T-cell (primary cell): ENCODE results near the gene ROBO1. TPM values are rescaled to one million over a fixed set of nuclear protein-coding genes. Genes with fewer than 3 reads are reported as not detected.

Source experiments
- ATAC-seq, 4 experiments: fragments of 200-7000 bp in 3 of 4; fragments of 150-1000 bp in 1 of 4; cut with Tn5 transposase; replicated peaks in 1 of 4; 1 replicate in 3 of 4; 2 replicates in 1 of 4; pipeline ENCODE4 v1.10.0; 2021; ENCODE audit warnings: moderate library complexity in 3 of 4, mild to moderate bottlenecking in 2 of 4, moderate number of reproducible peaks in 1 of 4
- CTCF ChIA-PET, 2 donors: fragments of 300-600 bp; sonication (Branson Sonifier 250); formaldehyde crosslinking; loops; one replicate each; lab custom pipeline; 2022; ENCODE audit warnings: antibody characterized with exemption in 2 of 2; lab: Charles Lee
- POLR2A ChIA-PET, 2 donors: fragments of 300-600 bp; sonication (Branson Sonifier 250); formaldehyde crosslinking; loops; one replicate each; lab custom pipeline; 2022; ENCODE audit warnings: antibody characterized with exemption in 2 of 2; lab: Charles Lee
- DNase-seq, 35 experiments: peaks; one replicate each; pipeline versions ENCODE4 v3.0.0 to v3.0.0-alpha.2; 2013 to 2023
- H3K27ac ChIP-seq: one replicate; pipeline ENCODE4 v1.5.1; 2013; ENCODE audit warnings: low read length
- H3K27me3 ChIP-seq, 2 experiments: replicated peaks in 1 of 2; 1 replicate in 1 of 2; 2 replicates in 1 of 2; pipeline versions ENCODE4 v1.6.1 to v1.7.0; 2013; ENCODE audit warnings: low read length in 1 of 2, mixed read lengths in 1 of 2; ENCODE audit not compliant: control insufficient read depth in 2 of 2, insufficient read depth in 2 of 2; ENCODE audit errors: extremely low read depth in 1 of 2
- H3K36me3 ChIP-seq, 2 donors: 1 replicate in 1 of 2; 2 replicates in 1 of 2; pipeline versions ENCODE4 v1.6.1 to v1.7.0; 2013; ENCODE audit warnings: low read length in 1 of 2; ENCODE audit not compliant: control insufficient read depth in 2 of 2, insufficient read depth in 1 of 2; ENCODE audit errors: extremely low read depth in 1 of 2
- H3K4me1 ChIP-seq, 2 experiments: 1 replicate in 1 of 2; 2 replicates in 1 of 2; pipeline versions ENCODE4 v1.6.1 to v1.7.0; 2013; ENCODE audit warnings: low read length in 2 of 2, mixed read lengths in 1 of 2; ENCODE audit not compliant: insufficient read depth in 2 of 2, control insufficient read depth in 1 of 2; ENCODE audit errors: extremely low read depth in 1 of 2
- H3K4me3 ChIP-seq, 2 donors: 1 replicate in 1 of 2; 2 replicates in 1 of 2; pipeline versions ENCODE4 v1.5.1 to v1.7.0; 2013; ENCODE audit warnings: mild to moderate bottlenecking in 2 of 2, low read length in 1 of 2, moderate library complexity in 1 of 2; ENCODE audit not compliant: control insufficient read depth in 1 of 2; ENCODE audit errors: extremely low read depth in 1 of 2
- H3K9me3 ChIP-seq: 2 replicates; pipeline ENCODE4 v1.7.0; 2013
- H3K27ac Mint-ChIP-seq, 2 donors: one replicate each; pipeline ENCODE4 v1.8.0; 2020 to 2021; ENCODE audit warnings: mild to moderate bottlenecking in 2 of 2, mixed read lengths in 2 of 2
- H3K27me3 Mint-ChIP-seq, 2 donors: one replicate each; pipeline ENCODE4 v1.8.0; 2021 to 2022; ENCODE audit warnings: mixed read lengths in 2 of 2
- H3K36me3 Mint-ChIP-seq: one replicate; pipeline ENCODE4 v1.8.0; 2021; ENCODE audit warnings: mixed read lengths
- H3K4me1 Mint-ChIP-seq, 3 donors: one replicate each; pipeline ENCODE4 v1.8.0; 2020 to 2022; ENCODE audit warnings: mixed read lengths in 3 of 3, mild to moderate bottlenecking in 1 of 3
- H3K4me3 Mint-ChIP-seq, 3 donors: one replicate each; pipeline ENCODE4 v1.8.0; 2020 to 2022; ENCODE audit warnings: mild to moderate bottlenecking in 3 of 3, mixed read lengths in 3 of 3, moderate library complexity in 3 of 3
- H3K9me3 Mint-ChIP-seq, 3 donors: one replicate each; pipeline ENCODE4 v1.8.0; 2020 to 2022; ENCODE audit warnings: mixed read lengths in 3 of 3
- WGBS: methylation state at CpG from one replicate; pipeline ENCODE4 v1.1.5; 2013; ENCODE audit warnings: missing lambda C conversion rate; ENCODE audit not compliant: insufficient coverage; 5-methylcytosine and 5-hydroxymethylcytosine counted together
- total RNA-seq, 35 experiments: library from RNA in 6 of 35; stranded (reverse) in 6 of 35; fragments of 120-200 nt in 1 of 35; gene quantifications; one replicate each; pipeline versions ENCODE4 v1.2.1 to v1.2.4 and lab custom pipeline; 2013 to 2026

ROBO1 gene
- total RNA-seq, 5 donors from 2014 or later (not counting 1 experiment from before 2014, with no cell fraction given), result 0.20 to 2.4 (median 1.7) TPM

- Mint-ChIP-seq H3K9me3 (peaks cover 11 to 30% (median 14%) of the 10 kb centered on the region in 3 donors), H3K27ac (no peak overlapping the region), H3K27me3 (no peaks in the 10 kb centered on the region), H3K36me3 (no peaks in the 10 kb centered on the region), H3K4me3 (no peak overlapping the region), H3K4me1 (no peaks in the 10 kb centered on the region)
- H3K9me3 ChIP-seq, result no peaks in the 10 kb centered on the region
- H3K27me3 ChIP-seq, result no peaks in the 10 kb centered on the region
- H3K27ac ChIP-seq, result no peak overlapping the region
- H3K4me1 ChIP-seq, result no peaks in the 10 kb centered on the region
- H3K36me3 ChIP-seq, result no peaks in the 10 kb centered on the region
- ChIA-PET CTCF (no interaction called here), POLR2A (no interaction called here)
- DNase-seq (no peak), ATAC-seq (no peak)
- WGBS, result 50% methylated on average over 1 of the region's 3 CpGs
- no peak overlapping the region for H3K4me3 ChIP-seq
These were observed 352.4 kb downstream of the ROBO1 start for GRCh38 chr3:79415356-79415755.

GRCh38 chr3:79414806-79415205, 353.0 kb downstream of the ROBO1 start:
- H3K4me1 Mint-ChIP-seq, result no peaks in the 10 kb centered on the region
- H3K36me3 Mint-ChIP-seq, result no peaks in the 10 kb centered on the region
- no peak for DNase-seq
- H3K9me3 Mint-ChIP-seq, result peaks cover 11 to 33% (median 11%) of the 10 kb centered on the region in 3 donors
- WGBS, result no CpG with 5 or more reads among the region's 3 CpGs
- POLR2A ChIA-PET, result no interaction called here
- no peaks in the 10 kb centered on the region for H3K27me3 Mint-ChIP-seq
- H3K4me3 Mint-ChIP-seq, result no peak overlapping the region
- Histone ChIP-seq H3K4me1 (no peaks in the 10 kb centered on the region), H3K27me3 (no peaks in the 10 kb centered on the region), H3K27ac (no peak overlapping the region), H3K9me3 (no peaks in the 10 kb centered on the region), H3K36me3 (no peaks in the 10 kb centered on the region), H3K4me3 (no peak overlapping the region)
- ATAC-seq, result no peak
- CTCF ChIA-PET, result no interaction called here
- no peak overlapping the region for H3K27ac Mint-ChIP-seq

GRCh38 chr3:79414035-79414434, 353.8 kb downstream of the ROBO1 start:
- H3K27ac ChIP-seq, result no peak overlapping the region
- Mint-ChIP-seq H3K27ac (no peak overlapping the region), H3K36me3 (no peaks in the 10 kb centered on the region), H3K27me3 (no peaks in the 10 kb centered on the region), H3K4me1 (no peaks in the 10 kb centered on the region), H3K9me3 (peaks cover 11 to 39% (median 13%) of the 10 kb centered on the region in 3 donors), H3K4me3 (no peak overlapping the region)
- ATAC-seq, result no peak
- no peaks in the 10 kb centered on the region for H3K9me3 ChIP-seq
- DNase-seq, result no peak
- H3K27me3 ChIP-seq, result no peaks in the 10 kb centered on the region
- ChIA-PET CTCF (no interaction called here), POLR2A (no interaction called here)
- no CpG with 5 or more reads among the region's 1 CpG for WGBS
- H3K4me1 ChIP-seq, result no peaks in the 10 kb centered on the region
- H3K36me3 ChIP-seq, result no peaks in the 10 kb centered on the region
- no peak overlapping the region for H3K4me3 ChIP-seq

GRCh38 chr3:79412537-79412936, 355.3 kb downstream of the ROBO1 start:
- Histone ChIP-seq H3K27ac (no peak overlapping the region), H3K4me3 (no peak overlapping the region), H3K4me1 (no peaks in the 10 kb centered on the region), H3K27me3 (no peaks in the 10 kb centered on the region), H3K9me3 (no peaks in the 10 kb centered on the region), H3K36me3 (no peaks in the 10 kb centered on the region)
- Mint-ChIP-seq H3K4me1 (no peaks in the 10 kb centered on the region), H3K36me3 (no peaks in the 10 kb centered on the region), H3K9me3 (peaks cover 5 to 36% (median 11%) of the 10 kb centered on the region in 3 donors), H3K27ac (no peak overlapping the region), H3K27me3 (no peaks in the 10 kb centered on the region), H3K4me3 (no peak overlapping the region)
- WGBS, result no CpG with 5 or more reads among the region's 1 CpG
- POLR2A ChIA-PET, result no interaction called here
- ATAC-seq, result no peak
- CTCF ChIA-PET, result interaction anchor here in 1 of 2 donors (0.6 kb wide), 1 partner anchor 1301 kb away, joined by 3 read pairs; no protein-coding TSS in a partner anchor
- no peak for DNase-seq

GRCh38 chr3:79410617-79411016, 357.2 kb downstream of the ROBO1 start:
- ATAC-seq (no peak), DNase-seq (no peak)
- Mint-ChIP-seq H3K27ac (no peak overlapping the region), H3K36me3 (no peaks in the 10 kb centered on the region), H3K4me1 (no peaks in the 10 kb centered on the region), H3K9me3 (peaks cover 5 to 35% (median 5%) of the 10 kb centered on the region in 3 donors), H3K27me3 (no peaks in the 10 kb centered on the region), H3K4me3 (no peak overlapping the region)
- Histone ChIP-seq H3K4me1 (no peaks in the 10 kb centered on the region), H3K27me3 (no peaks in the 10 kb centered on the region), H3K36me3 (no peaks in the 10 kb centered on the region), H3K27ac (no peak overlapping the region), H3K9me3 (no peaks in the 10 kb centered on the region), H3K4me3 (no peak overlapping the region)
- ChIA-PET POLR2A (no interaction called here), CTCF (no interaction called here)
- no CpG with 5 or more reads among the region's 2 CpGs for WGBS

GRCh38 chr3:79410136-79410535, 357.7 kb downstream of the ROBO1 start:
- Histone ChIP-seq H3K27ac (no peak overlapping the region), H3K9me3 (no peaks in the 10 kb centered on the region), H3K36me3 (no peaks in the 10 kb centered on the region), H3K4me1 (no peaks in the 10 kb centered on the region), H3K27me3 (no peaks in the 10 kb centered on the region), H3K4me3 (no peak overlapping the region)
- Mint-ChIP-seq H3K4me1 (no peaks in the 10 kb centered on the region), H3K27ac (no peak overlapping the region), H3K36me3 (no peaks in the 10 kb centered on the region), H3K4me3 (no peak overlapping the region), H3K9me3 (peaks cover under 1 to 30% (median 5%) of the 10 kb centered on the region in 3 donors), H3K27me3 (no peaks in the 10 kb centered on the region)
- DNase-seq, result no peak
- ATAC-seq, result no peak
- WGBS, result no CpG with 5 or more reads among the region's 2 CpGs
- ChIA-PET POLR2A (no interaction called here), CTCF (no interaction called here)

GRCh38 chr3:79406175-79406574, 361.6 kb downstream of the ROBO1 start:
- Histone ChIP-seq H3K4me3 (no peak overlapping the region), H3K4me1 (no peaks in the 10 kb centered on the region), H3K9me3 (no peaks in the 10 kb centered on the region), H3K27ac (no peak overlapping the region), H3K27me3 (no peaks in the 10 kb centered on the region), H3K36me3 (no peaks in the 10 kb centered on the region)
- H3K36me3 Mint-ChIP-seq, result no peaks in the 10 kb centered on the region
- H3K27me3 Mint-ChIP-seq, result no peaks in the 10 kb centered on the region
- POLR2A ChIA-PET, result interaction anchor here in 1 of 2 donors (0.7 kb wide), 1 partner anchor 23 kb away, joined by 4 read pairs; no protein-coding TSS in a partner anchor
- H3K4me1 Mint-ChIP-seq, result no peaks in the 10 kb centered on the region
- H3K27ac Mint-ChIP-seq, result no peak overlapping the region
- no peak for ATAC-seq
- no peak overlapping the region for H3K4me3 Mint-ChIP-seq
- CTCF ChIA-PET, result no interaction called here
- H3K9me3 Mint-ChIP-seq, result peaks cover 0 to 21% (median 4%) of the 10 kb centered on the region in 3 donors
- no CpG with 5 or more reads among the region's 2 CpGs for WGBS
- no peak for DNase-seq
